Spleen (tissue), 11 donors: ENCODE data around the gene ZNF621. TPM values are rescaled to one million over a fixed set of nuclear protein-coding genes. Genes with fewer than 3 reads are reported as not detected.

Experiments used
- DNase-seq: peaks from one replicate; pipeline ENCODE4 v3.0.0-alpha.2; 2020
- H3K27ac ChIP-seq, 8 donors: fragments of 200-600 bp; sonication (generic) in 7 of 8; 1 replicate in 4 of 8; 2 replicates in 4 of 8; pipeline versions ENCODE4 v1.5.0 to v1.8.0; 2016 to 2021; ENCODE audit warnings: inconsistent platforms in 4 of 8, mild to moderate bottlenecking in 4 of 8, moderate library complexity in 1 of 8
- H3K27me3 ChIP-seq, 7 donors: fragments of 200-600 bp; sonication (generic) in 6 of 7; replicated peaks in 1 of 7; 1 replicate in 4 of 7; 2 replicates in 3 of 7; pipeline versions ENCODE4 v1.5.0 to v1.8.0; 2016 to 2021; ENCODE audit warnings: inconsistent platforms in 3 of 7, mild to moderate bottlenecking in 1 of 7
- H3K36me3 ChIP-seq, 6 donors: fragments of 200-600 bp; sonication (generic) in 5 of 6; 1 replicate in 4 of 6; 2 replicates in 2 of 6; pipeline versions ENCODE4 v1.5.0 to v1.8.0; 2016 to 2021; ENCODE audit warnings: inconsistent platforms in 2 of 6
- H3K4me1 ChIP-seq, 6 donors: fragments of 200-600 bp; sonication (generic) in 5 of 6; 1 replicate in 3 of 6; 2 replicates in 3 of 6; pipeline versions ENCODE4 v1.5.0 to v1.8.0; 2016 to 2021; ENCODE audit warnings: inconsistent platforms in 3 of 6
- H3K4me3 ChIP-seq, 8 donors: fragments of 200-600 bp; sonication (generic) in 7 of 8; 1 replicate in 4 of 8; 2 replicates in 4 of 8; pipeline versions ENCODE4 v1.5.0 to v1.8.0; 2016 to 2021; ENCODE audit warnings: inconsistent platforms in 4 of 8, mild to moderate bottlenecking in 4 of 8, moderate library complexity in 2 of 8
- H3K9me3 ChIP-seq, 8 donors: fragments of 200-600 bp; sonication (generic) in 7 of 8; 1 replicate in 4 of 8; 2 replicates in 4 of 8; pipeline versions ENCODE4 v1.5.0 to v1.8.0; 2016 to 2021; ENCODE audit warnings: inconsistent platforms in 4 of 8
- CTCF ChIP-seq, 11 experiments: fragments of 200-600 bp in 7 of 11; fragments of 450-650 bp in 4 of 11; sonication (generic) in 4 of 11; IDR thresholded peaks in 8 of 11; conservative IDR thresholded peaks in 3 of 11; 1 replicate in 7 of 11; 2 replicates in 4 of 11; pipeline versions ENCODE4 v1.4.0 to v1.8.0; 2016 to 2021; ENCODE audit warnings: antibody characterized with exemption in 11 of 11, inconsistent platforms in 4 of 11, mild to moderate bottlenecking in 1 of 11
- POLR2A ChIP-seq, 3 donors: fragments of 450-650 bp; IDR thresholded peaks; one replicate each; pipeline ENCODE4 v1.5.1; 2017; ENCODE audit warnings: antibody characterized with exemption in 3 of 3, mild to moderate bottlenecking in 1 of 3
- POLR2AphosphoS5 ChIP-seq, 3 donors: sonication (generic); formaldehyde crosslinking; IDR thresholded peaks; one replicate each; pipeline ENCODE4 v1.5.1; 2017; ENCODE audit warnings: antibody characterized with exemption in 3 of 3
- WGBS, 5 donors: extraction: QIAGEN DNeasy Blood & Tissue Kit in 3 of 5; methylation state at CpG; one replicate each; pipeline versions ENCODE4 v1.1.5 to v1.1.7; 2013 to 2018; 5-methylcytosine and 5-hydroxymethylcytosine counted together
- intact Hi-C: fragments of 100-400 bp; cut with DNase I; formaldehyde crosslinking; loops from one replicate; pipeline ENCODE4 v1.15.0; 2023; ENCODE audit warnings: low total_unique reads
- polyA plus RNA-seq, 3 donors: library from polyadenylated mRNA; stranded (reverse); fragments of 200-250 nt; gene quantifications; one replicate each; pipeline ENCODE4 v1.2.1, GENCODE V29; 2013
- total RNA-seq, 7 donors: library from RNA; depleted of rRNA in 3 of 7; stranded (reverse); fragments of >200 nt in 3 of 7; fragmentation: NEBNext Ultra II Directional in 4 of 7; extraction: Animal tissue kit (Norgen Biotek cat#: 25700) in 4 of 7; gene quantifications; one replicate each; pipeline versions ENCODE4 v1.1.0 to v1.2.1, GENCODE V29; 2016 to 2021
- donor health status: healthy with polysubstance abuse.
- donor health status: DM: no; HTN: no; CAD: no; lungs with moderate emphysema.
- donor health status: DM: no; HTN: no; CAD: no.
- donor health status: Bipolar disorder and iron deficiency.
- donor health status: healthy.
- donor health status: DM: no; HTN: no; CAD: no.
- donor health status: DM: yes; HTN: yes; CAD: no.

ZNF621 gene
- total and polyA plus RNA-seq, 10 donors: 7.3 to 28.0 (median 21.1) TPM

GRCh38 chr3:40518067-40518466 is 6.7 kb upstream of the ZNF621 start:
- no peaks in the 10 kb centered on the region for H3K4me1 ChIP-seq
- intact Hi-C loops: no loop called here
- H3K9me3 ChIP-seq: no peaks in the 10 kb centered on the region
- no peak overlapping the region for H3K4me3 ChIP-seq
- no peak for DNase-seq
- peaks cover 0 to 36% (median 12%) of the 10 kb centered on the region in 6 donors for H3K36me3 ChIP-seq
- no peak overlapping the region for H3K27ac ChIP-seq
- TF ChIP-seq POLR2AphosphoS5 (IDR thresholded peaks at IDR 0.05) (no peak), POLR2A (IDR thresholded peaks at IDR 0.05) (no peak), CTCF (IDR thresholded peaks at IDR 0.05 in 8 of 11, conservative IDR thresholded peaks at IDR 0.05 in 3 of 11) (no peak)
- no peaks in the 10 kb centered on the region for H3K27me3 ChIP-seq
- WGBS, 5 donors: 85 to 98% (median 96%) methylated on average over 1 of the region's 1 CpG

GRCh38 chr3:40518848-40519247 is 5.9 kb upstream of the ZNF621 start:
- no peak overlapping the region for H3K4me3 ChIP-seq
- H3K27me3 ChIP-seq: no peaks in the 10 kb centered on the region
- no peaks in the 10 kb centered on the region for H3K9me3 ChIP-seq
- H3K27ac ChIP-seq: no peak overlapping the region
- peaks cover 0 to 34% (median 10%) of the 10 kb centered on the region in 6 donors for H3K36me3 ChIP-seq
- 87 to 97% (median 91%) methylated on average over 1 of the region's 1 CpG for WGBS, 5 donors
- no peak for DNase-seq
- TF ChIP-seq CTCF (IDR thresholded peaks at IDR 0.05 in 8 of 11, conservative IDR thresholded peaks at IDR 0.05 in 3 of 11): no peak
- no peak for TF ChIP-seq POLR2A (IDR thresholded peaks at IDR 0.05)
- no peak for TF ChIP-seq POLR2AphosphoS5 (IDR thresholded peaks at IDR 0.05)
- peaks cover 0 to 1% (median 0%) of the 10 kb centered on the region in 6 donors for H3K4me1 ChIP-seq
- intact Hi-C loops: no loop called here

GRCh38 chr3:40521254-40521653 is 3.5 kb upstream of the ZNF621 start:
- no peak overlapping the region for H3K4me3 ChIP-seq
- TF ChIP-seq CTCF (IDR thresholded peaks at IDR 0.05 in 8 of 11, conservative IDR thresholded peaks at IDR 0.05 in 3 of 11) (no peak), POLR2AphosphoS5 (IDR thresholded peaks at IDR 0.05) (no peak), POLR2A (IDR thresholded peaks at IDR 0.05) (no peak)
- WGBS, 5 donors: 73 to 94% (median 92%) methylated on average over 3 of the region's 3 CpGs
- H3K27ac ChIP-seq: no peak overlapping the region
- no peak for DNase-seq
- intact Hi-C loops: loop anchor here (10.0 kb wide), 1 partner anchor 66 kb away; the partner anchor contains the start of gene RPL14
- no peaks in the 10 kb centered on the region for H3K27me3 ChIP-seq
- peaks cover 0 to 22% (median 15%) of the 10 kb centered on the region in 6 donors for H3K4me1 ChIP-seq
- peaks cover 0 to 13% (median 8%) of the 10 kb centered on the region in 6 donors for H3K36me3 ChIP-seq
- H3K9me3 ChIP-seq: no peaks in the 10 kb centered on the region

DNA sequence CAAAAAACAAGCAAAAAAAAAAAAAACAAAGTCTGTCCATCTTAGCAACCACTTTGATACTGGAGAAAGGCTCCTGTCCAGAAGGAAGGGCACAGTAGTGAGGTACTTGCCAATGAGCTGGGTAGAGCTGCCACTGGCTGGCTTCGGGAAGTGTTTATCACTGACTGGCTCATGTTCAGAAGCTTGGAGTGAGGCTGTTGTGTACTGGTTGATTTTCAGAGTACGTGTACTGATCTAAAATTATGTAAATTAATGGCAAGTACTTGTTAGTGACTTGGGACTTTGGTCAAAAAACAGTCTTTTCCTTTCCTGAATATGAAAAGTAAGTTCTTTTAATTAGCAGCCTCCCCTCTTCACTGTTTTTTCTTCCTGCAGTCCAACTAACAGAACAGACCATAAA is 979 bp upstream of the ZNF621 start:
- Histone ChIP-seq H3K4me1 (peaks cover 0 to 42% (median 19%) of the 10 kb centered on the region in 6 donors), H3K27ac (peak overlapping the region in 7 of 8 donors; percentile 84 to 93 (median 90)), H3K36me3 (peaks cover 0 to 27% (median 9%) of the 10 kb centered on the region in 6 donors), H3K27me3 (no peaks in the 10 kb centered on the region), H3K9me3 (no peaks in the 10 kb centered on the region), H3K4me3 (no peak overlapping the region)
- no peak for DNase-seq
- WGBS, 5 donors: 74 to 87% (median 76%) methylated on average over 2 of the region's 2 CpGs
- TF ChIP-seq POLR2AphosphoS5 (IDR thresholded peaks at IDR 0.05) (no peak), POLR2A (IDR thresholded peaks at IDR 0.05) (no peak), CTCF (IDR thresholded peaks at IDR 0.05 in 8 of 11, conservative IDR thresholded peaks at IDR 0.05 in 3 of 11) (no peak)
- intact Hi-C loops: loop anchor here (10.0 kb wide), 1 partner anchor 69 kb away; the partner anchor contains the start of gene RPL14
